PC-9 (cell line): ENCODE measurements around the gene RAB11A. TPM values are rescaled to one million over a fixed set of nuclear protein-coding genes. Genes with fewer than 3 reads are reported as not detected.

ENCODE experiments used
- BruUV-seq: library from RNA; stranded (reverse); fragments of 400-500 nt; replicated peaks from 2 replicates; lab custom pipeline; 2021; lab: Mats Ljungman, UMichigan
- CTCF ChIA-PET: fragments of 300-600 bp; sonication (Branson Sonifier 250); formaldehyde crosslinking; loops from one replicate; lab custom pipeline; 2022; ENCODE audit warnings: antibody characterized with exemption; lab: Charles Lee
- POLR2A ChIA-PET: fragments of 300-600 bp; sonication (Branson Sonifier 250); formaldehyde crosslinking; loops from one replicate; lab custom pipeline; 2022; ENCODE audit warnings: antibody characterized with exemption; ENCODE audit not compliant: unreplicated experiment; lab: Charles Lee
- DNase-seq, 2 experiments: peaks; one replicate each; pipeline versions ENCODE4 v3.0.0 to v3.0.0-alpha.2; 2015 to 2022; ENCODE audit warnings: mixed read lengths in 1 of 2
- H2AFZ ChIP-seq: fragments of 200-600 bp; sonication (generic); 2 replicates; pipeline ENCODE4 v1.8.1; 2017; ENCODE audit warnings: antibody characterized with exemption
- H3F3A ChIP-seq: fragments of 200-600 bp; sonication (generic); 2 replicates; pipeline ENCODE4 v1.8.1; 2017; ENCODE audit warnings: antibody characterized with exemption, mild to moderate bottlenecking, low read depth; ENCODE audit not compliant: insufficient read depth
- H3K27ac ChIP-seq: fragments of 200-600 bp; sonication (generic); 2 replicates; pipeline ENCODE4 v1.6.1; 2016; ENCODE audit warnings: mixed run types
- H3K27me3 ChIP-seq: fragments of 200-600 bp; sonication (generic); 2 replicates; pipeline ENCODE4 v1.6.1; 2016; ENCODE audit warnings: low read depth, mixed run types; ENCODE audit not compliant: insufficient read depth
- H3K36me3 ChIP-seq: fragments of 200-600 bp; sonication (generic); 2 replicates; pipeline ENCODE4 v1.6.1; 2016; ENCODE audit warnings: low read depth, mixed run types
- H3K4me1 ChIP-seq: fragments of 200-600 bp; sonication (generic); replicated peaks from 2 replicates; pipeline ENCODE4 v1.6.1; 2016; ENCODE audit warnings: mixed run types; ENCODE audit not compliant: insufficient read depth
- H3K4me2 ChIP-seq: fragments of 200-600 bp; sonication (generic); 2 replicates; pipeline ENCODE4 v1.6.1; 2017; ENCODE audit warnings: mixed run types
- H3K4me3 ChIP-seq: fragments of 200-600 bp; sonication (generic); 2 replicates; pipeline ENCODE4 v1.6.1; 2016; ENCODE audit warnings: mixed run types
- H3K79me2 ChIP-seq: fragments of 200-600 bp; sonication (generic); 2 replicates; pipeline ENCODE4 v1.6.1; 2017; ENCODE audit warnings: low read depth, mixed run types
- H3K9me2 ChIP-seq: fragments of 200-600 bp; sonication (generic); 2 replicates; pipeline ENCODE4 v1.8.1; 2017; ENCODE audit warnings: mild to moderate bottlenecking; ENCODE audit not compliant: insufficient read depth
- H3K9me3 ChIP-seq: fragments of 200-600 bp; sonication (generic); 2 replicates; pipeline ENCODE4 v1.8.1; 2016; ENCODE audit warnings: low read depth; ENCODE audit not compliant: insufficient read depth
- H4K20me1 ChIP-seq: fragments of 200-600 bp; sonication (generic); 2 replicates; pipeline ENCODE4 v1.8.1; 2017; ENCODE audit not compliant: insufficient read depth
- CTCF ChIP-seq: fragments of 200-600 bp; sonication (generic); conservative IDR thresholded peaks from 2 replicates; pipeline ENCODE4 v1.6.1; 2017; ENCODE audit warnings: mixed run types, antibody characterized with exemption, mild to moderate bottlenecking, moderate library complexity
- EZH2 ChIP-seq: fragments of 200-600 bp; sonication (generic); IDR thresholded peaks from 2 replicates; pipeline ENCODE4 v1.8.0; 2017; ENCODE audit warnings: antibody characterized with exemption, low read depth
- intact Hi-C: fragments of 100-400 bp; cut with micrococcal nuclease; formaldehyde crosslinking; loops from one replicate; pipeline ENCODE4 v1.10.0; 2022; ENCODE audit not compliant: unreplicated experiment
- total RNA-seq: library from RNA; stranded (reverse); gene quantifications from 2 replicates; pipeline ENCODE4 v1.2.3, GENCODE V29; 2021

Gene RAB11A
- total RNA-seq, 1 experiment from 2014 or later, result 233 TPM

- peak overlapping the region; percentile 42; the same call in 1 of the 2 replicates for H3K27ac ChIP-seq
- CTCF ChIA-PET, result no interaction called here
- no TSS peak for BruUV-seq
- H3K4me3 ChIP-seq, result no peak overlapping the region
- H3K4me2 ChIP-seq, result peak overlapping the region; percentile 18; the same call in 1 of the 2 replicates
- H3K9me3 ChIP-seq, result no peaks in the 10 kb centered on the region
- H4K20me1 ChIP-seq, result no peaks in the 10 kb centered on the region
- intact Hi-C loops, result no loop called here
- H3K27me3 ChIP-seq, result no peaks in the 10 kb centered on the region
- TF ChIP-seq CTCF, result no peak
- no peak for TF ChIP-seq EZH2
- POLR2A ChIA-PET, result no interaction called here
- no peaks in the 10 kb centered on the region for H3K36me3 ChIP-seq
- no peaks in the 10 kb centered on the region for H3K79me2 ChIP-seq
- no peaks in the 10 kb centered on the region for H3K9me2 ChIP-seq
- H3F3A ChIP-seq, result peaks cover 18% of the 10 kb centered on the region; the same call in 1 of the 2 replicates
- no peak overlapping the region for H2AFZ ChIP-seq
- H3K4me1 ChIP-seq, result peaks cover 29% of the 10 kb centered on the region
- DNase-seq, result peak; percentile 43 to 54
Observed at GRCh38 chr15:65940618-65940909, 71.3 kb downstream of the RAB11A start.

Other genes starting within 250 kb of the RAB11A start
- gene SLC24A1, start 247.6 kb upstream of the RAB11A start, total RNA-seq, result 22.5 and 32.4 TPM in 2 replicates
- gene DENND4A, start 77.2 kb upstream of the RAB11A start, total RNA-seq, result 12.6 and 16.3 TPM in 2 replicates